T47D (cell line): ENCODE measurements around the gene TMEM269.

Experiments
- DNase-seq, 2 experiments: peaks; one replicate each; pipeline versions ENCODE4 v3.0.0 to v3.0.0-alpha.2; 2011 to 2012; ENCODE audit warnings: low read depth in 1 of 2, low spot score in 1 of 2
- JUND ChIP-seq: IDR thresholded peaks from 2 replicates; pipeline ENCODE4 v1.6.1; 2012; ENCODE audit warnings: low read depth
- in situ Hi-C: cut with HindIII; loops from 2 replicates; pipeline ENCODE4 v1.10.0; 2016; ENCODE audit warnings: low sequenced_read_pairs, low pct_unique_long_range_greater_than_20kb

Gene TMEM269

GRCh38 chr1:42756956-42757891 lies 27.6 kb upstream of the TMEM269 start:
- TF ChIP-seq JUND, result no peak
- in situ Hi-C loops, result no loop called here
- DNase-seq, result peak; percentile 47 to 77

GRCh38 chr1:42757892-42758275 lies 26.9 kb upstream of the TMEM269 start:
- no peak for TF ChIP-seq JUND
- in situ Hi-C loops, result no loop called here
- no peak for DNase-seq

DNA sequence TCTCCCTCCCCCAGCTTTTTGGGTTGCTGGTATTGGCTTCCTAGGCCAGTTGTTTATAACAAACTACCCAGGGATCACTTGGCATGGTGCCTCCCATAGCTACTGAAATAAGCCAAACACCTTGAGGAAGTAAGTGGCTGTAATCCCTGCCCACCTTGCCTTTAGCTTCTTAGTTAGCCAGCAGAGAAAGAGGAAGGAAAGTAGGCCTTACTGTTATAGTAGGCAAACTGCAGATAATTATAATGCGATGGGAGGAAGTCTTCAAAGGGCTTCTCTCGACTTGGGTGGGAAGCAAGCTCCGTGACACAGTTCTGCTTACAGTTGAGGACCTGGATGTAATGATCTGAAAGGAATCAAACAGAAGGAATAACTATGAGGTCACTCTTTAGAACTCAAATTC lies 26.1 kb upstream of the TMEM269 start:
- no peak for DNase-seq
- in situ Hi-C loops, result no loop called here

GRCh38 chr1:42759114-42759513 lies 25.7 kb upstream of the TMEM269 start:
- no peak for DNase-seq
- TF ChIP-seq JUND, result no peak
- in situ Hi-C loops, result no loop called here

More for the DNA sequence above, 26.1 kb upstream of the TMEM269 start:
- TF ChIP-seq JUND, result no peak

DNA sequence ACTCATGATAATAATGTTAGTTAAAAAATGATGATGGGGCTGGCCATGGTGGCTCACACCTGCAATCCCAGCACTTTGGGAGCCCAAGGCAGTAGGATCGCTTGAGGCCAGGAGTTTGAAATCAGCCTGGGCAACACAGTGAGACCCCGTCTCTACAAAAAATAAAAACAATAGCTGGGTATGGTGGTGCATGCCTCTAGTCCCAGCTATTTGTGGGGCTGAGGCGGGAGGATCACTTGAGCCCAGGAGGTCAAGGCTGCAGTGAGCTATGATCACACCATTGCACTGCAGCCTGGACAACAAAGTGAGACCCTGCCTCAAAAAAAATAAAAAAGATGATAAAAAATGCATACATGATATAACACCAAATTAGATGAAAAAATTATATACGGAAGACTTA lies 23.2 kb upstream of the TMEM269 start:
- in situ Hi-C loops, result no loop called here
- TF ChIP-seq JUND, result no peak
- DNase-seq, result no peak

DNA sequence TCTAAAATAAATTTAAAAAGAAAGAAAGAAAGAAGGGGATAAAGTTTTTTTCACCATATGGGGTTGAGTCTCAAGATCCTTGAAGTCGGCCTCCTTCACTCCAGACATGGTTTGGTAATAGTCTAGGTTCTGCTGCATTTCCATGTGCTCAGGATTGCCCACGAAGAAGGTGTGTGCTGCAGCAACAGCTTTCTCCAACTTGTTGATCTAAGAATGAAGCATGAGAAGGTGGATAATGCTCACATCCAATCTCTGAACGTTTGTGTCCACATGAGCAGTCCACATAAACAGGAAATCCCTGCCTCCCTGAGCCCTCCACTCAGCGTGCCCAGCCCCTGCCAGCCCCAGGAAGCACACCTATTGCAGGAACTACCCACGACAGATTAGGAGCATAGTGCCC lies 22.5 kb upstream of the TMEM269 start:
- no peak for TF ChIP-seq JUND
- DNase-seq, result no peak
- in situ Hi-C loops, result no loop called here

DNA sequence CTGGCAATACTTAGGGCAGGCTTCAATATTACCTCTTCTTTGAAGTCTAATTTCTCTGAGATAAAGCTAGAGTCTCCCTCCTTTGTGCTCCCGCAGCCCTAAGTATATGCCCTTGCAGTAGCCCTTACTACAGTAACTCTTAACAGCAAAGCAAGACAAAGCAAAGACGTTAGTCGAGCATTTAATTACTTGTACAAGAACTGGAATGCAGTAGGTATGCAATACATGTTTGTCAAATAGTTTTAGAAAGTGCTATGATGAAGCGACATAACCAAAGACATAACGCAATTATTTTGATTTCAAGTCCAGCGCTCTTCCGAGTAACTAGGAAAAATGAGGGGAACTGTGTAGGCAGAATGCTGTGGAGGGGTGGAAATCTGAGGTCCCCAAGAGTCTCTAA lies 19.5 kb upstream of the TMEM269 start:
- in situ Hi-C loops, result no loop called here
- no peak for DNase-seq
- no peak for TF ChIP-seq JUND

GRCh38 chr1:42765832-42766740 lies 18.7 kb upstream of the TMEM269 start:
- no peak for TF ChIP-seq JUND
- peak in 1 of 2 experiments; percentile 16 for DNase-seq
- in situ Hi-C loops, result no loop called here

DNA sequence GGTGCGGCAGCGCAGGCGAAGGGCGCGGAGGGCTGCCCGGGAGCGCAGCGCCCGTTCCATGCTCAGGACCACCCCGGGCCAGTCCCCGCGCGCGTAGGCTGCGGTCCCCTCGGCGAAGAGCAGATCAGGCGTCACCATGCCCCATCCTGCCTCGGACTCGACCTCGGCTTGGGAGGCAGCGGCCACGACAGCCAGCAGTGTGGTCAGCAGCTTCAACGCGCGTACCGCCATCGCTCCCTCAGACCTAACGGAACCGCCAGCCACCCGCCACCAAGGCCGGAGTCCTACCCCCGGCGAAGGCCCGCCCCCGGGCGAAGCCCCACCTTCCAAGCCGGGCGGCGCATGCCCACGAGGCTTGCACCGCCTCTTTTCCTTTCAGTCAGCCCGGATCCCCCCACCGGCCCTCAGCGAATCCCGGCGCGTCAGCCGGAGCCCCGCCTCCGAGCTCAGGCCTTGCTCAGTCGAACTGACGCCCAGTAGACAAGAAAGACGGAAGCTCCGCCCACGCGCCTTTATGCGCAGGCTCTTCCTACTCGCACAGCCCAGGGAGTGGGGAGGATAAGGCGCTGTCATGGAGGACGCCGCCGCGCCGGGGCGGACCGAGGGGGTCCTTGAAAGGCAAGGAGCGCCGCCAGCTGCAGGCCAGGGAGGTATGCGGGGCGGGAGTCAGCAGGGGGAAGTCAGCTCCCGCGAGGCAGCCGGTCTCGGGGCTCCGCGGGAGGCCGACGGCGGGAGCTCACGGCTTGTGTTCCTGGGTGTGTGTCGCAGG lies 17.9 kb upstream of the TMEM269 start, which contains the start of the genes C1orf50 and P3H1:
TSS of gene C1orf50 (plus strand) at position 509 of the 769 bp plus-strand sequence. CDS start at position 572, 63 bp downstream.
TSS of gene P3H1 (minus strand) at position 288 of the 769 bp plus-strand sequence. CDS start at position 231, 57 bp downstream.
- peak; percentile 86 to 98 for DNase-seq
- no peak for TF ChIP-seq JUND

GRCh38 chr1:42767510-42768000 lies 17.2 kb upstream of the TMEM269 start:
- in situ Hi-C loops, result no loop called here

More for the DNA sequence above, 17.9 kb upstream of the TMEM269 start, which contains the start of the genes C1orf50 and P3H1:
- in situ Hi-C loops, result no loop called here

DNA sequence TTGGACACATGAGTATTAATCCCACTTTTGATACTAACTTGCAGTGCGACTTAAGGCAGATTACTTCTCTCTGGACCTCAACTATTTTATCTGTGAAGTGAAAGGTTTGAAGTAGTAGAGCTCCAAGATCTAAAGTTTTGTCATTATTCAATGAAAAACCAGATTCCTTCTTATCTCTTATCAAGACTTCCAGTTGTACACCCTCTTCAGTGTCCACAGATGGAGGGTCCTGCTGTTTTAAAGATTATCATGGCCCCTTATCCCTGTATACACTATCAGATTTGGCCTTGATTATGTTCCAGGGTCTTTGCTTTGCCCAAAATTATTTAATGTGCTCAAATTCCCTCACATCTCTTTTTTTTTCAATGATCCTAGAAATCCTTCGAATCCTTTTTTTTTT lies 16.6 kb upstream of the TMEM269 start:
- in situ Hi-C loops, result no loop called here
- TF ChIP-seq JUND, result no peak
- DNase-seq, result no peak

More at GRCh38 chr1:42767510-42768000, 17.2 kb upstream of the TMEM269 start:
- peak in 1 of 2 experiments; percentile 11 for DNase-seq
- TF ChIP-seq JUND, result no peak

- in situ Hi-C loops, result no loop called here
- no peak for TF ChIP-seq JUND
- no peak for DNase-seq
These were observed 15.0 kb upstream of the TMEM269 start for GRCh38 chr1:42769811-42770210.
